GM21423 (cell line): ENCODE measurements around the gene PHYHIPL.

Experiments used
- ATAC-seq: cut with Tn5 transposase; IDR thresholded peaks from one replicate; pipeline ENCODE4 v1.9.1; 2021; ENCODE audit warnings: mild to moderate bottlenecking, moderate library complexity; ENCODE audit not compliant: unreplicated experiment

The PHYHIPL gene

DNA sequence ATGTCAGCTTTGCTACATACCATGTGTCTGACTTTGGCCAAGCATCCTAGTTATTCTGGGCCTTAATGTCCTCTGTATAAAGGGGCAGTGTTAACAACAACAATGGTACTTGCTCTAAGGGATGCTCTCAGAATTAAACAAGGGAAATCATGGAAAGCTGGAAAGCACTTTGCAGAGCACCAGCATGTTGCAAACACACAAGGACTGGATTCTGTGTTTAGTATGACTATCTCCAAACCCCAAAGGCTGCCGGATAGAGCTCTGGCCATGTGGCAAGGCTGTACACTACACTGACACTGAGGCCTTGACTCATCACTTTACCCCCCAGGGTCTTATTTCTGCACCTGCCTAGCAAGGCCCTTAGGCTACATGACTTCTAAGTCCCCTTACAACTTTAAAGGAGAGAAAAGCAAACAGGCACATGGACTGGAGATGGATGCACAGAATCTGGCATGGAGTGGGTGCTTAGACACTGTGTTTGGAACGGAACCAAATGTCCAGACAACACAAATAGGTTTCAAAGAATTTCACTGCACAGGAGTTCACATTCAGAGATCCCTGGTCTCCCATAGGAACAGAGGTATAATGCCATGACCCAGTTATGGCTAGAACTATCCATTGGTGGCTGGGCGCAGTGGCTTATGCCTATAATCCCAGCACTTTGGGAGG lies 111.3 kb downstream of the PHYHIPL start:
- no peak for ATAC-seq

GRCh38 chr10:59289853-59290252 lies 113.4 kb downstream of the PHYHIPL start:
- no peak for ATAC-seq

- no peak for ATAC-seq
These were observed 114.0 kb downstream of the PHYHIPL start for GRCh38 chr10:59290448-59290847.
